Esophagus mucosa (tissue), 1 donor: ENCODE data around the gene SLC22A2. TPM values are rescaled to one million over a fixed set of nuclear protein-coding genes. Genes with fewer than 3 reads are reported as not detected.

Experiments
- ATAC-seq: fragments of 200-7000 bp; cut with Tn5 transposase; one replicate; pipeline ENCODE4 v1.9.1; 2020
- total RNA-seq: library from RNA; stranded (reverse); gene quantifications from one replicate; pipeline ENCODE4 v1.2.4, GENCODE V29; 2023
- donor health status: DM: yes; HTN: yes; CAD: no.

Gene SLC22A2
- total RNA-seq, 1 donor from 2014 or later: not detected

DNA sequence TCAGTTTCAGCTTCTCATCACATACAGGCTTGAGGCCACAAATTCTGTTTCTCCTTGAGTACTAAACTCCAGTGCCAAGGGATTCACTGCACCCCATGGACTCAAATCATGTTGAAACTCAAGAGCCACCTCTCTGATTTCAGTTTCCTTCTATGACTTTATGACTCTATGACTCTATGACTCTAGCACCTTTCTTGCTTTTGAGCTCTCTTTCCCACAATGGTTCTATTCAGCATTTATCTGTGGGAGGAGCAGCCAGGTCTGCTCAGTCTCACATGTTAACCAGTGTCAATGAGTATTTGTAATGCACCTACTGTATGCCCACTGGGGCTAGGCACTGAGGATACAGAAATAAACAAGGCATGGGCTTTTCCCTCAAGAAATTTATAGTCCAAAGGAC lies 14.6 kb upstream of the SLC22A2 start:
- ATAC-seq: no peak

DNA sequence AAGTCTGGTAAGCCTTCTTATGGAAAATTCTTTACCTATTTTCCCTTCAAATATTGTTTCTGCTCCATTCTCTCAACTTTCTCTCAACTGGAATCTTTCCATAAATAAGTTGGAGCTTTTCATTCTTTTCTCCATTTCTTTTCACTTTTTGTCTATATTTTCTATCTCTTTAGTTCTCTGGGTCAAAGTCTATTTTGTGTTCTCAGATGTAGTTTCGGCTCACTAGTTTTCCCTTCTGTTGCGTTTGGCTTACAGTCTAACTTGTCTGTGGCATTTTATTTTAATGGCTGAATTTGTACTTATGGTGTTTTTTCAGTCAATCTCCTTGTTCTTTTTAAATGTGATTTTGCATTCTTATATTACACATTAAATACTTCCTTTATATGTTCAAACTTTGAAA lies 14.1 kb upstream of the SLC22A2 start:
- no peak for ATAC-seq

DNA sequence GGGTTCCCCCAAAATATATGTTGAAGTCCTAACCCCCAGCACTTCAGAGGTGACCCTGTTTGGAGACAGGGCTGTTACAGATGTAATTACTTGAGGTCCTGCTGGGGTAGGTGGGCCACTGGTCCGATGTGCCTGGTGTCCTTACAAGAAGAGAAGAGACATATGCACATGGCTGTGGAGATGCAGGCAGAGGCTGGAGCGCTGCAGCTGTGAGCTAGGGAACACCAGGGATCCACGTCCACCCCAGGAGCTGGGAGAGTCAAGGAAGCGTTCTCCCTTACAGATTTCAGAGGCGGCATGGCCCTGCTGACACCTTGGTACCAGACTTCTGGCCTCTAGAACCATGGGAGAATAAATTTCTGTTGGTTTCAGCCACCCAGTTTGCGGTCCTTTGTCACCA lies 11.7 kb upstream of the SLC22A2 start:
- ATAC-seq: no peak

DNA sequence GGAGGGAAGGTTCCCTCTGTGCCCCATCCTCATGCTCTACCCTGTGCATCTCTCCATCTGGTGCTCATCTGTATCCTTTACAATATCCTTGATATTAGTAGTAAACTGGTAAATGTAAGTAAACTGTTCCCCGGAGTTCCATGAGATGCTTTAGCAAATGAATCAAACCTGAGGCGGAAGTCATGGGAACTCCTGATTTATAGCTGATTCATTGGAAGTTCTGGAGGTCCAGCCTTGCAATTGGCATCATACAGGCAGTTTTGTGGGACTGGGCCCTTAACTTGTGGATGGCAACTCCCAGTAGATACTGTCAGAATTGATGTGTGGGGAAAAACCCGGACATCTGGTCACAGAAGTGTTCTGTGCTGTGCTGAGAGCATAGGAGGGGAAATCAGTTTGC lies 11.2 kb upstream of the SLC22A2 start:
- no peak for ATAC-seq

DNA sequence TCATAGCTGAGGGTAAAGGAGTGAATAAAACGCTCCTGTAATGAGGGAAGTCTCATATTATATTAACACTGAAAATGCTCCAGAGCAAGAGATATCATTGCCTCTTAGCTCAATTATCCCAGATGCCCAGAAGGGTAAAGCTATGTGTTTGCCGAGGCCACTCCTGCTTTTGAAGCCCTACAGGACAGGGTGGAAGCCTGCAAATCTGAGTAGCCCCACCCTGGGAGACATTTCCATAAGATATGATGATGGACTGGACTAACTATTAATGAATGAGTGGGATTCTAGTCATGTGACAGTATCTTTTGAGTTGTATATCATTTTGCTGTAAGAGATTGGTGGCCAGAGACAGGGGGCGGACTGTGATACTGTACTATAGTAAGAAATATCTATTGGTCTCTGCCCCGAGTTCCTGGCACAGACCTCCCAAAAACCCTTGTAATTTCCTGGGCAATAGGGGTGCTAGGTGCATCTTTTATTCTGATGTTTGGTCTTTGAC lies 10.5 kb upstream of the SLC22A2 start:
- ATAC-seq: no peak

DNA sequence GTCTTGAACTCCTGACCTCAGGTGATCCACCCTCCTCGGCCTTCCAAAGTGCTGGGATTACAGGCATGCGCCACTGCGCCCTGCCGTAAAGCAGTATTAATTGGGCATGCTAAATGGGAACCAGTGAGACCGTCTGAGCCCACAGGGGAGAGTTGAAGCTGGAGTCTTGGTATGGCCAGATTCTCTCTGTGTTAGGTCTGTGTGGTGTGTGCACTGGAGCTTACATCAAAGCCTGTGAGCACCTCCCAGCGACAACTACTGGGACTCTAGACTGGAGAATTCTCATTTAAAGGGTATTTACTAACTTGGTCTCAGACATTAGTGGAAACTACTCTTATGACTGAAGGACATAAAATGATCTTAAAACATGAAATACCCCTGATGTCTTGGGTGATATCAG lies 8.5 kb upstream of the SLC22A2 start:
- no peak for ATAC-seq

DNA sequence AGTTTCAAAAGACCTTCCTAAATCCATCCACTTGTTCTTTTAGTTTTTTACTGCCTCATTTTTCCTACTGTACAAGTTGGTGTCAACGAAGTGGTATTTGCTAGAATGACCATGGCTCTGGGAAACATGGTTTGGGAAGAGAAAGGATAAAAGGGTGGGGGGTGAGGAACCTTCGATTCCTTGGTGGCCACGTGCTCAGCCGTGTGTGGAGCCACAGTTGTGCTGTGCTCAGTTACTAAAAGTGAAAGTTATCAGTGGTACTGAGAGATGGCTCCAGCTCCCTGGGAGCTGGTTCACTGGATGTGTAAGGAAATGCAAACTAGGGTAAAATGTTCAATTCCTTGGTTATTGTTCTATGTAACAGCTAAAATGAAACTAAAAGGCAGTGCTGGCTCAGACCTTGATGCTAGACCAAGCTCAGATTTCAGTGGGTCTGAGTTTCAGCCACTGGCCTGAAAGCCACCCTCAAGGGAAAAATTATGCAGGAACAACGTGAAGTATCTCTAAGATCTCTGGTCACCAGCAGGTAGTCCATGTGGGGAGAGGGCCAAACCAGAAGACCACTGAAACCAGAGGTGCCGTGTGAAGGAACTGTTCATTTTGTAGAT lies 7.4 kb upstream of the SLC22A2 start:
- no peak for ATAC-seq

DNA sequence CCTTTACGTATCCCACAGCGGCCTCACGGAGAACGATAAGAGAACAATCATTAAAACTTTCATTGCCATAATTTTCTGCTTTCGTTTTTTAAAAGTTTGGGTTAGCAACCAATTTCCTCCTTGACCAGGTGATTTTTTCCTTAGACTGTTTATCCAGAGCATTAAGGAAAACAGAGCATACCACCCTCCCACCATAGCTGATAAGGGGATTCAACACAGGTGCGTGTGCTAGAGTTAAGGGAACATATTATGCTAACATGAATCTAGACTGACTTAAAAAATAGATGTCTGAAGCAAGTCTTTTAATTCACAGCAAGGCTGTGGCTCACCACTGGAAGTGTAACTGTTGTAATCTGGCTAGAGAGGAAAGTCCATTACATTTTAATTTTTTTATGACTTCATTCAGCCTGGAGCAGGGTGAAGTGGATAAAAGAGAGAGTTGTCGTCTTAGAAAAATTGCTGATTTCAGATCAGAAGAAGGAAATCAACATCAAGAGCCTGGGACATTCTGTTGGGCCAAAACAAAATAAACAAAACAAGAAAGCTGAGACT lies 5.5 kb upstream of the SLC22A2 start:
- ATAC-seq: no peak

DNA sequence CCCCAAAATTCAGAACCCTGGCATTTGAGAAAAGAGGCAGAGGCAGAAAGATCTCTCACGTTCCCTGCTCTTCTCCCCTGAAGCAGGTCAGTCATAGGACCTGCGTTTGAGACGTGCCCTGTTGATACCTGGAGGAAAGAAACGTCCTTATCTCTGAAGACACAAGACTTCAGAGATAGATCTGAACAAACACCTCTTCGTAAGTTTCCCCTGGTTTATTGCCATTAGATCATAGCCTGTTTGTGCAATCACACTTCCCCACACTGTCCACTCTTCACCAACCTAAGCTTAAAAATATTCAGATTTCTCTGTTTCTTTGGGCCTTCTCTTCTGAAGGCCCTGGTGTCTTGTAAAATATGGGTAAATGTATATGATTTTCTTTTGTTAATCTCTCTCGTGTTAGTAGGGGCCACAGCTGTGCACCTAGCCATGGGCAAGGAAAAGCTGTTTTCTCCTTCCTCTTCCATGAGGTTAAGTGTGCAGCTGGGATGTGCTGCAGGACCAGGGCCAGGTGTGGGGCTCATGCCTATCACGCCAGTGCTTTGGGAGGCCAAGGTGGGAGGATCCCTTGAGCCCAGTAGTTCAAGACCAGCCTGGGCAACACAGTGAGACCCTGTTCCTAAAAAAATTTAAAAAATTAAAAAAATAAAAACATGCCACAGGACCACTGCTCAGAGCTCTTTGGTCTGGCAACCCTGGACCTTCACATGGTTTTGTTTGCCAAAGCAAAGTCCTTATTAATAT lies 4.7 kb upstream of the SLC22A2 start:
- no peak for ATAC-seq

DNA sequence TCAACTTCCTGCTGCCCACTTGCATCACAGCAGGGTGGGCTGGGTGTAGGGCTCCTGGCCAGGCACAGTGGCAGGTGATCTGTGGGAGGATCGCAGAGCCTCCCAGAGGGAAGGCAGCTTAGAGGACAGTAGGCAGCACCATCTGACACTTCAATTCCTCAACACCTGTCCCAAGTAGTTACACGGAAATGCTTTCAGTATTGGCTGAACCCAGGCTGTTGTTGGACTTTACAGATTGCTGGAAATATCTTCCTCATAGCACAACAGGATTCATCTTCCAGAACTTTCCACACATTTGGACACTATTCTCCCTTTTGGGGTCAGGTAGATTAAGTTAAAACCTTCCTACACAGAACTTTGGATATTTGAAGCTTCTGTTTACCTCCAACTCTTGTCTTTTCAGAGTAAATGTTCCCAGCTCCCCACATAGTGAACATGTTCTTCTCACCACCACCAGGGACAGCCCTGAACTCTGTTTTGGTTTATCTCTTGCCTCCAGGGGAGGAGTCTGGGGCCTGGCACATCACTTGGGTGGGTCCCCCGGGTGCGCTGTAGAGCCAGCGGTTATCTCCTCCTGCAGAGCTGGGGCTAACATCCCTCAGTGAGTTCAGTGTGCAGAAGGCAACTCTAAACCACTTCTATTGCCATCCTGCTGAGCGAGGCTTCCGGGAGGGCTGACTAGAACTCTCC lies 3.5 kb upstream of the SLC22A2 start:
- ATAC-seq: no peak

DNA sequence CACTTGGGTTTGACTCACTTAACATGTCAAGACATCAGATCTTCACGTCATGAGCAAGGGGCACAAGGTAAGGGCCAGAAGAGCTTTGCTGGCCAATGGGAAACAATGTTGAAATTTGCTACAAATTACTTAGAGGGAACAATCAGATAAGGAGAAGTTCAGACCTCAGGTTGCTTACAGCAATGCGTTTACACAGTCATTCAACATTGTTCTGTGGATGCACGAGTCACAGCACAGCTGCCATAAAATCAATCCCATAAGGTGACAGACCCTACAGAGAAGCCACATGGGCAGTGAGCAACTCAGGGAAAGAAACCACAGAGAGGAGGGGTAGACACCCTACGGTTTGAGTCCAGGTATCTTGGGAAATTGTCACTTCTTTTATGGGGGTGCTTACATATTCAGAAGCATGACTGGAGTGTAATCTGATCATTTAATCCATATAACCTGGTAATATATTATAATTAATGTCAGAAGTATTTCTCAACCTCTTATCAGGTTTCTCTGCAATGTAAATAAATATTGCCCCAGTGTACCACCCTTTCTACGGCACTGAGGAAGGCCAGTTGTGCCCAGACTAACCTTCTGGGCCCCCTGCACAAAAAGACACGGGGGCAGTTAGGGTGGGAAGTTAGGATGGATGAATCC lies 2.3 kb upstream of the SLC22A2 start:
- no peak for ATAC-seq

DNA sequence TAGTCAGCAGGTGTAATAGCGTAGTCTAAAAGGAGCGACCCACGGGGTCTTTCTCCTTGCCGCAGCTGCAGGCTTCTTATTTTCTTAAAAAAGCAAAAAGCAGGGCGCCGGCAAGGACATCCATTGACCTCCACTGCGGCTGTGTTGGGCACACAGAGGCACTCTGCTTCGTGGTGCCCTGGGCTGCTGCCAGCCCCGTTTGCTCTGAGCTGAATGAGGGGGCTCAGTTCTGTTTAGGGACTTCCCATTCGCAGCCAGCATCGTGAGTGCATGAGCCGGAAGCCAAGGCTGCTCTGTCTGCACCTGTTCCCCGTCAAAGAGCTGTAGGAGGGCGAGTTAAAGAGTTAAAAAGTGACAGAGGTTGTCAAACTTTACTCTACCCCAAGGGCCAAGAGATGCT lies 1.7 kb upstream of the SLC22A2 start:
- no peak for ATAC-seq

DNA sequence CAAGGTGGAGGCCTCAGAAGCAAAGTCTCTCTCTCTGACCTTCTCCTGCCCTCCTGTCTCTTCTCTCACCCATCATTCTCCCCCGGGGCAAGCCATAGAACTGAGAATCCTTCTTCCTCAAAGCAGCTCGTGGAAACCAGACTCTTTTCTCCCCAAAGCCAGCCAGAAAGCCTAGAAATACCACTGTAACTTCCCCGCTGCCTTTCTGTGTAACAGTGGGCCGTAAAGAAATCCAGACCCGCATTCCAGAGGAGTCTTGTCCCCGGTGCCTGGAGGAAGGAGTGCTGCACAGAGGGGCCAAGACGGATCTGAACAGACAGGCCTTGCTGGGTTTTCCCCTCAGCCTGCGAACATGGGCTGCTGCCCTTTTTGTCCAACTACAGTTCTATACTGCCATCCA lies 977 bp upstream of the SLC22A2 start:
- ATAC-seq: no peak

DNA sequence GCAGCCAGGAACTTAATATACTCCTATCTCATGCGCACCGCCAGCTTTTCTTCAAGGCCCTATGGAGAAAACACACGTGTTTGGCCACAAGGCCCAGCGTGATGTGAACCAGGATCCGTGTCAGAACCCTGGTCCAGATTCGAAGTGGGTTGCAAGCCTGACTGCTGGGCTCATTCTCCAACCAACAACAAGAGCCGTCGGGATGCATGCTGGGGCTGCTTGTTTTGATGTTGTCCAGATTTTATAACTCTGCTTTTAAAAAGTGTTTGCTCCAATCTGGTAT lies 463 bp upstream of the SLC22A2 start:
- no peak for ATAC-seq

DNA sequence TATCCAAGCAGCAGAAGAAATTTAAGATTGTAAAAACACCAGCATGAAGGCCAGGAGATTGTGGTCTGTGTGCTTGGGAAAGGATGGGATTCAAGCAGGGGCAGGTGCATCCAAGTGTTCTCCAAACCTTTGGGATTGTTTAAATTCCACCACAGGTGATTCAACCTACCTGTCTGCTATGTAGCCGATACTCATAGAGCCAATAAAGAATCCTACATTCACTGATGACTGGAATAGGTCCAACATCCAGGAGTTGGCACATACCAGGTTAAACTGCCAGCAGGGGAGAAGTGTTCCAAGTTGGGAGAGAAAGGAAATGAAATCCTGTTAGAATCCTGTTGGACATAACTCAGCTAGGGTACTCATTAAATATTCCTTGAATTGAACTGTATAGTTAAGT lies 2.2 kb downstream of the SLC22A2 start:
- no peak for ATAC-seq

DNA sequence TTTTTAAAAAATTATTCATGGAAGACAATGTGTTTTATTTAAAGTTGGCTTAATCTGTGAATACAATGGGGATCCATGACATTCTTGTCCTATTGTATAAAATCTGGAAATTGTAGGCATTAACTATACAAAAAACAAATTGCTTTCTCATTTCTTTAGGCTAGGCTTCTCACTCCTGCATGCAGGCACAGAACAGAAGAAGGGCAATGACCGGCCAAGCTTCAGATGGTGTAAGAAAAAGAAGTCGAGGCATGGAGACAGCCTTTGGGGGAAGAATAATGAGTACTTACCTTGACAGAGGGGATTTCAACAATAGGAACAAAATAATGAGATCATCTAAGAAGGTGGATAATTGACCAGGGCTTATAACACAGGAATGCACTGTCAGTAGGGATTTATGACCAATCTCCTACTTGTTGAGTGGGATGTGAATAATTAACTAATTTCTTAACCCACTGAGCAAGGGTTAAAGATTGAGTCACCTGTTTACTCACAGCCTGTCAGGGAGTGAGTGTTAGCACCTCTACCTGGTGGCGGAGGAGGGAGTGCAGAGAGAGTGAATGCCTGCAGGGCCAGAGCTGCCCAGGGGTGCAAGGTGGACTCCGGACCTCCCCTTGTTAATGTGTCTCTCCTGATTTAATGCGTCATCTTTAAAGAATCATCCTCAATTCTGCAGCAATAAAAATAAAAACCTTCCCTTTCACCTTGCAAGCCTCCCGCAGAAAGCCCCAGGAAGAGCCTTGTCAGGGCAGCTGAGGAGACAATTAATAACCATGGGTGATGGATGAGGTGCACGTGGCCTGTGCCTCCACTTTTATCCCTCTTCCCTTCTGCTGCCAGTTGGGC lies 3.9 kb downstream of the SLC22A2 start:
- ATAC-seq: peak; percentile 93

DNA sequence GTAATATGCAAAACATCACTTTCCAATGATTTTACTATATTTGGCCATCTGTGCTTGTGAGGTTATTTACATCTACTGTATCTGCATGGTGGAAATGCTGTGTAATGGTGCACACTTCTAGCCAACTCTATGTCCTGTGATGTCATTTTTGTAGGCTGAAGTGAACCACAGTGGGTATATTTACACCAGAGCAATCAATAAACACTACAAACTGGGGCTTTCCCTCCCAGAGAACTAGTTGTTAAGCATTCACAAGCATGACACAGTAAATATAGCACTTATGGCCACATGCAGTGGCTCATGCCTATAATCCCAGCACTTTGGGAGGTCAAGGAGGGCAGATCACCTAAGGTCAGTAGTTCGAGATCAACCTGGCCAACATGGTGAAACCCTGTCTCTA lies 4.9 kb downstream of the SLC22A2 start:
- ATAC-seq: no peak

DNA sequence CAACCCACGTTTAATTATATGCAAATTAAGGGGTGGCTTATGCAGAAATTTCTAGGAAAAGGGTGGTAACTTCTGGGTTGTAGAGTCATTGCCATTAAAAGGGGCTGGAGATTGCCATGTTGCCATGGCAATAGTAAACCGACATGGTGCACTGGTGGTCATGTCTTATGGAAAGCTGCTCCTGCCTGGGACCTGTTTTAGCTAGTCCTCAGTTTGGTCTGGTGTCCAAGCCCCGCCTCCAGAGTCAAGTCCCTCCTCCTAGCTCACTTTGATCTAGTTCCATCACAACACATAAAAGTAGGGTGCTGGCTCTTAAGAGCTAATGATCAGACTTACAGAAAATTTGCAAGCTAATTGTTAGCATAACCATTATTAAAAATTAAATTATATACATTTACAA lies 5.3 kb downstream of the SLC22A2 start:
- ATAC-seq: no peak

DNA sequence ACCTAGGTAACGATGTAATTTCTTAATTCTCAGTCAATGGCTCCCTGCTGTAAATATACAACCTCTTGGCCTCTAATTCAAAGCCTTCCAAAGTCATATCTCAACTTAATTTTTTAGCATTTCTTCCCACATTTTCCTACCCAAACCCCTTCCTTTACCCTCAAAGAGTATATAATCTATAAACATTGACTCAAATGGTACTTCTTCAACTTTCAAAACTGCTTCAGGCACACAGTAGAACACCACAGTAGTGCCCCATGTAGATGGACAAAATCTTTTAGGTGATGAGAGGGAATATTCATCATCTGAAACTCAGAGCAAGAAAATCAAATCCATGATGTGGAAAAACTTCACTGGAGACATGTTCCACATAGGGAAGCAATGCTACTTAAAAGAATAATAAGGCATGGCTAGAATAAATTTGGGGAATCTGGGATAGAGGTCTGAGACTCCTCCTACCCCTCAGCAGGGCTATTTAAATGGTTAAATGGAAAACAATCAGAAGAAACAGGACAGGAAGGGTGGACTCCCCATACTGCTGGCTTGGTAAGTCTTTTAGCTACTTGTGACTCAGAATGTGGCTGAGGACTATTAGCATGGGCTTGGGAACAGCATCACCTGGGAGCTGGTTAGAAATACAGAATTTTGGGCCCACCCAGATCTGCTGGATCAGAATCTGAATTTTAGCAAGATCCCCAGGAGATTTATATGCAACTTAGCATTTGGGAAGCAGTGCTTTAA lies 6.4 kb downstream of the SLC22A2 start:
- no peak for ATAC-seq

DNA sequence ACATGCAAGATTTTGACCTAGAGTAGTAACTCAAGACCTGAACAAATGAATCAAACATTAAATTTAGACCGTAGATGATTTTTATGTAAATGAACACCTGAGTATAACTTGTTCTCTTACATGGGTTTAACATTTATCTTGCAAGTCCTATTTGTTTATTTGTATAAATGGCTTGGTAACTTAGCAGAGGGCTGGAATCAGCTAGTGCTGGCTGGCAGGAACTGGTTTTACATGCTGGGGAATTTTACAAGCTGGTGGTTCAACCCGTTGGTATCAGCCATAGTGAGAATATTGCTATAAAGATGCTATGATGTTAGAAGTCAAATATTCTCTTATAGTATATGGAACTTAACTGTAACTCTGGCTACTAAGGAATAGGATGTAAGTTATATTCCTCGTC lies 8.9 kb downstream of the SLC22A2 start:
- no peak for ATAC-seq

DNA sequence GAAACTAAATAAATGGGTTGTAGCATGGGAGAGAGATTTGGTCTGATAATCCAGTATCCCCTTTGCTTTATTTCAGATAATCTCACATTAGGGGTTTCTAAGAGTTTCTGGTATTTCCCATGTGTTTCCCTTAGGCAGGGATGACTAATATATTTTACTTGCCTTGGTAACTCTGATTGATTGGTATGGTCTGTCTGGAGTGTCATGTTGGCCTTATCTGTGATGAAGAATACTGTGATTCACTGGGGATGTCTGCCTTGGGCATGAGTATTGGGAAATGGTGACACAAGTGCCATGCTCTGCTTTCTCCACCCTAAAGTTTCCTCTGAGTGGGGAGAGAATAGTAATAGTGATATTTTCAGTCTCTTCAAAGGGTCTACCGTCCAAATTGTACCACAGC lies 10.1 kb downstream of the SLC22A2 start:
- ATAC-seq: peak; percentile 63

DNA sequence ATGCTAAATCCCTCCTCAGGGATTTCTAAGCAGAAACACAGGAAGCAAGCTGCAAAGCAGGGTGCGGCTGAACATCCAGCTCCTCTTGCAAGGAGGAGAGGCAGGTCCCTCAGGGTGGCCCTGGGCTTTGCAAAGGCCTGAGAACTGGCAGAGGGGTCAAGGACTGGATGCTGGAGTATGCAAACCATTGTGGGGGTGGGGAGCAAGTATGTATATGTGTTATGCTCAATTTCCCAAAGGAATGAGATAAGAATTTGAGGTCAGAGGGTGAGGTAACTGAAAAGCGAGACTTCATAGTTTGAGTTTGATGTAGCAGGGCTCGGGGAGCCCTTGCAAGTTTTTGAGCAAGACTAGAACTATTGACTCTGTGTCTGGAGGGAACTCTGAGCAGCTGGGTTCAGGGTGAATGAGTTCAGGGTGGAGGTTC lies 11.2 kb downstream of the SLC22A2 start:
- no peak for ATAC-seq
